SJCRH30 (cell line): ENCODE data around the gene NUP210L. TPM values are rescaled to one million over a fixed set of nuclear protein-coding genes. Genes with fewer than 3 reads are reported as not detected.

Experiments used
- DNase-seq, 2 experiments: peaks; one replicate each; pipeline ENCODE4 v3.0.0-alpha.2; 2015 to 2020
- H3K27ac ChIP-seq: fragments of 250-450 bp; sonication (Bioruptor Pico); 2 replicates; pipeline ENCODE4 v1.5.1; 2020; ENCODE audit warnings: mild to moderate bottlenecking, moderate library complexity
- H3K27me3 ChIP-seq: fragments of 250-450 bp; sonication (Bioruptor Pico); 2 replicates; pipeline ENCODE4 v1.5.1; 2020; ENCODE audit warnings: mild to moderate bottlenecking, moderate library complexity
- H3K36me3 ChIP-seq: fragments of 250-450 bp; sonication (Bioruptor Pico); 2 replicates; pipeline ENCODE4 v1.5.1; 2020; ENCODE audit warnings: mild to moderate bottlenecking, moderate library complexity
- H3K4me1 ChIP-seq: fragments of 250-450 bp; sonication (Bioruptor Pico); 2 replicates; pipeline ENCODE4 v1.5.1; 2020; ENCODE audit warnings: mild to moderate bottlenecking, moderate library complexity
- H3K4me3 ChIP-seq: fragments of 250-450 bp; sonication (Bioruptor Pico); 2 replicates; pipeline ENCODE4 v1.5.1; 2020; ENCODE audit warnings: mild to moderate bottlenecking, moderate library complexity
- H3K9me3 ChIP-seq: fragments of 250-450 bp; sonication (Bioruptor Pico); replicated peaks from 2 replicates; pipeline ENCODE4 v1.5.1; 2020; ENCODE audit warnings: mild to moderate bottlenecking, moderate library complexity
- total RNA-seq: library from RNA; depleted of rRNA; stranded (reverse); fragments of >200 nt; shearing (Covaris generic); gene quantifications from 2 replicates; pipeline ENCODE4 v1.2.3, GENCODE V29; 2014; rRNA removed

NUP210L gene
- total RNA-seq, 1 experiment from 2014 or later = 0.04 TPM

DNA sequence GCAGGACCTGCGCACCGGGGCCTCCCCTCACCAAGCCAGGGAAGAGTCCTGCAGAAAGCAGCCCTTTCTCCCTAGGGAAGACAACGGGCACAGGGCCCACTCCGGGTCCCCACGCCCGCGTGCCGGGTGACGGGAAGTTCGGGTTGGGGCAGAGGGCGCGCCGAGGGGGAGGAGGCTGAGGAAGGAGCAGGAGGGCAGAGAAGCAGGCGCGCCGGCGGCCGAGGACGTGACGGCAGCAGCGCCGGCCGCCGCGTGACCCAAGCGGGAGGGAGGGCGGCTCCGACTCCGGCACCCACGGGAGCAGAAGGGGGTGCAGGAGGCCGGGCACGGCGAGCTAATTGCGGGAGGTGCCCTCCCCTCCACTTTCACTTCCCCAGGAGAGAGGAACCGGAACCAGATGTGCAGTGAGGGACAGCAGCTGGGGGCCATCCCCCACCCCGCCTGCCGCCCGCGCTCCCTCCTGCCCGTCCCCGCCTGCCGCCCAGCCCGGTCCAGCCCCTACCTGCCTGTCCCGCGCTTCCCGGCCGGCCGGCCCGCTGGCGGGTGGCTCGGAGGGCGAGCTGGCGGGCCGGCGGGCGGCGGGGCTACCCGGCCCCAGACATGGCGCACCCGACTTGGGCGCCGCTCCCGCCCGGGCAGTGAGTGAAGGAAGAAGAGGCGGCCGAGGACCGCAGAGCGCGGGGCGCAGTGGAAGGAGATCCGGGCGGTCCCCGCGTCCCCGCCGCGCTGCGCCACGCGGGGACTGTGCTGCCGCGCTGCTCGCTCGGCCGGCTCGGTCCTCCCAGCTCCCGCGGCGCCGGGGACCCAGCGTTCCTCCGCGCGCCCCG is 208.9 kb downstream of the NUP210L start:
- peak overlapping the region; percentile 96 for H3K4me3 ChIP-seq
- H3K36me3 ChIP-seq = peaks cover 7% of the 10 kb centered on the region; the same call in 1 of the 2 replicates
- no peaks in the 10 kb centered on the region for H3K9me3 ChIP-seq
- peak; percentile 54 to 56 for DNase-seq
- H3K4me1 ChIP-seq = peaks cover 6% of the 10 kb centered on the region; the same call in 1 of the 2 replicates
- peak overlapping the region; percentile 61 for H3K27ac ChIP-seq
- H3K27me3 ChIP-seq = no peaks in the 10 kb centered on the region

- Histone ChIP-seq H3K4me1 (peaks cover 6% of the 10 kb centered on the region; the same call in 1 of the 2 replicates), H3K4me3 (peak overlapping the region; percentile 96), H3K36me3 (peaks cover under 1% of the 10 kb centered on the region; the same call in 1 of the 2 replicates), H3K27me3 (no peaks in the 10 kb centered on the region), H3K9me3 (no peaks in the 10 kb centered on the region), H3K27ac (peak overlapping the region; percentile 61)
- DNase-seq = peak in 1 of 2 experiments; percentile 24
Observed at GRCh38 chr1:153945131-153945794, 209.6 kb downstream of the NUP210L start.

- Histone ChIP-seq H3K36me3 (no peaks in the 10 kb centered on the region; the same call in 1 of the 2 replicates), H3K9me3 (no peaks in the 10 kb centered on the region), H3K4me1 (peaks cover 6% of the 10 kb centered on the region; the same call in 1 of the 2 replicates), H3K27ac (no peak overlapping the region), H3K4me3 (peak overlapping the region; percentile 96; the same call in 1 of the 2 replicates), H3K27me3 (no peaks in the 10 kb centered on the region)
- DNase-seq = no peak
Observed at GRCh38 chr1:153944827-153945117, 210.1 kb downstream of the NUP210L start.

DNA sequence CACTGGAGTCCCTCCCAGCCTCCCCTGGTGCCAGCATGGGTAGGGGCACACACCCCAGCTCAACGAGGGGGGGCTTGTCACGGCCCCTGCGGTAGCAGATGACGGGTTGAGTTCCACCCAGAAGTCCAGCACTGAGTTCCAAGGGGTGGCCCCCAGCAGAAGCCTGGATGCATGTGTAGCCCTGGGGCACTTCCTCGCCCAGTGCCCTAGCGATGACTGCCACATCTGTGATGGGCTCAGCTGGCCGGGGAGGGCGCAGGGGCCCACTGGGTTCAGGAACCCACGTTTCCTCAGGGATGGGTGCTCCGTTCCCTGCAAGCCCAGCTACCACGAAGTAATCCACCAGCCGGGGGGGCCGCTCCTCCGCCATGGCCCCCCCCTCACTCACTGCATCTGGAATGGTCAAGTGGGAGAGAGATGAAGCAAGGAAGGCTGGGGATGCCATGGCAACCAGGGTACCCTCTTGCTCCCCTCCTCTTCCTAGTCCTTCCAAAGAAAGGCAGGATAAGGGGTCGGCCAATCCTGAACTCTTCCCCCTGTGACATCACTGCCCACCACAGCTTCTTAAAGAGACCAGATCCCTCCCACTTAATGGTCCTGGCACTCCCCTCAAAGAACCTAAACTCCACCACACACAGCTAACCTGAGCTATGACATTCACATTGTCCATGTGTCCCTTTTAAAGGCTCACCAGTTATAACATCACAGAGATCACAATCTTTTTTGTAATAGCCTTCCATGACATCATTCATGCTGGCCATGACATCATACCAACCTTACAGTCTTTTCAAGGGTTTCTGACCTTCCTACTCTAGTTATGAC is 210.7 kb downstream of the NUP210L start:
- Histone ChIP-seq H3K36me3 (no peaks in the 10 kb centered on the region; the same call in 1 of the 2 replicates), H3K4me3 (no peak overlapping the region)

DNA sequence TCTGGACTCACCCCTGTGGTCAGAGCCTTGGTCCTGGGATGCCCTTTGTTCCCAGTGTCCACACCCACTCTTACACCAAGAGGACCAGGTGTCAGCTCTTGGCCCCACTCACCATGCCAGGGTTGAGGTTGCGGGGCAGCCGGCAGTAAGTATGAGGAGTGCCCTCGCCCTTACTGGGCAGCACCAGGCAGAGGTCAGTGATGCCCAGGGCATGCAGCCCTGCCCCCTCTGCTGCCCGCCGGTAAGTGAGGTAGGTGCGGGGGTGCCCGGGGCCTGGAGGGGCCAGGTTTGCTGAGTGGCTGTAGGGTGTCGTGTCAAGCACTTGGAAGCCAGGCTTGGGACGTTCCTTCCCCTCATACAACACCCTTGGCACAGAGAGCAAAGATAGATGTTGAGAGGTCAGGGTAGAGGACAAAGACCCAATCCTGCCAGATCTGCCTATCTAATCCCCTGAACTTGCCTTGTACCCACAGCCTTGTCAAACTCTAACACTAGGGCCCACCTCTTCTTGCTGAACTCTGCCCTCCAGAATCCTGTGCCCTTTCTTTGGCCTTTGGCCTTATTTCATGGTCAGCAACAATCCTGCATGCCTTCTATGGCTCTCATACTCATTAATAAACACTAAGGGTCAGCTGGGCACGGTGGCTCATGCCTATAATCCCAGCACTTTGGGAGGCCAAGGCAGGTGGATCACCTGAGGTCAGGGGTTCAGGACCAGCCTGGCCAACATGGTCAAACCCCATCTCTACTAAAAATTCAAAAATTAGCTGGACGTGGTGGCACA is 211.9 kb downstream of the NUP210L start:
- H3K4me1 ChIP-seq = peaks cover 6% of the 10 kb centered on the region; the same call in 1 of the 2 replicates
- peaks cover 1% of the 10 kb centered on the region for H3K36me3 ChIP-seq
- H3K27ac ChIP-seq = no peak overlapping the region
- H3K9me3 ChIP-seq = no peaks in the 10 kb centered on the region
- no peak for DNase-seq
- H3K27me3 ChIP-seq = no peaks in the 10 kb centered on the region
- no peak overlapping the region for H3K4me3 ChIP-seq

More for the DNA sequence above, 210.7 kb downstream of the NUP210L start:
- H3K27me3 ChIP-seq = no peaks in the 10 kb centered on the region
- H3K9me3 ChIP-seq = no peaks in the 10 kb centered on the region
- no peak for DNase-seq
- no peak overlapping the region for H3K27ac ChIP-seq
- H3K4me1 ChIP-seq = peaks cover 6% of the 10 kb centered on the region; the same call in 1 of the 2 replicates

Other genes starting within 250 kb of the NUP210L start
- 10.1 and 10.8 TPM in 2 replicates for gene GATAD2B, start 232.1 kb downstream of the NUP210L start, total RNA-seq
- gene DENND4B, start 208.4 kb downstream of the NUP210L start, total RNA-seq = 18.9 and 26.3 TPM in 2 replicates
- gene CRTC2, start 196.5 kb downstream of the NUP210L start, total RNA-seq = 10.1 and 13.4 TPM in 2 replicates
- 74.4 and 77.2 TPM in 2 replicates for gene SLC39A1, start 191.5 kb downstream of the NUP210L start, total RNA-seq
- 7.5 and 9.3 TPM in 2 replicates for gene CREB3L4, start 187.2 kb downstream of the NUP210L start, total RNA-seq
- gene JTB, start 177.4 kb downstream of the NUP210L start, total RNA-seq = 96.8 and 97.9 TPM in 2 replicates
- gene RAB13, start 168.7 kb downstream of the NUP210L start, total RNA-seq = 32.4 and 36.5 TPM in 2 replicates
- gene RPS27, start 164.3 kb downstream of the NUP210L start, total RNA-seq = 3,620 and 4,036 TPM in 2 replicates
- gene TPM3, start 37.0 kb upstream of the NUP210L start, total RNA-seq = 248 and 262 TPM in 2 replicates
- gene CFAP141, start 51.3 kb upstream of the NUP210L start, total RNA-seq = not detected in 2 replicates
- gene UBAP2L, start 65.9 kb upstream of the NUP210L start, total RNA-seq = 114 and 129 TPM in 2 replicates
- 59.6 and 66.5 TPM in 2 replicates for gene HAX1, start 117.6 kb upstream of the NUP210L start, total RNA-seq
- not detected in 2 replicates for gene AQP10, start 166.0 kb upstream of the NUP210L start, total RNA-seq
- 21.2 and 25.7 TPM in 2 replicates for gene ATP8B2, start 170.5 kb upstream of the NUP210L start, total RNA-seq